Astrocyte (in vitro differentiated cells and primary cell): ENCODE data around the gene CACNA1A.

Source experiments
- EZH2 ChIP-seq: IDR thresholded peaks from 2 replicates; pipeline ENCODE4 v1.6.1; 2012; ENCODE audit warnings: mild to moderate bottlenecking, low read length, inconsistent platforms; ENCODE audit not compliant: insufficient read depth
- TF ChIP-seq, protein P1 (sequence below): IDR thresholded peaks from 2 replicates; pipeline ENCODE4 v1.5.1; 2011; ENCODE audit warnings: low read depth, mild to moderate bottlenecking, inconsistent platforms, low read length, moderate library complexity; ENCODE audit not compliant: insufficient read depth

DNA sequence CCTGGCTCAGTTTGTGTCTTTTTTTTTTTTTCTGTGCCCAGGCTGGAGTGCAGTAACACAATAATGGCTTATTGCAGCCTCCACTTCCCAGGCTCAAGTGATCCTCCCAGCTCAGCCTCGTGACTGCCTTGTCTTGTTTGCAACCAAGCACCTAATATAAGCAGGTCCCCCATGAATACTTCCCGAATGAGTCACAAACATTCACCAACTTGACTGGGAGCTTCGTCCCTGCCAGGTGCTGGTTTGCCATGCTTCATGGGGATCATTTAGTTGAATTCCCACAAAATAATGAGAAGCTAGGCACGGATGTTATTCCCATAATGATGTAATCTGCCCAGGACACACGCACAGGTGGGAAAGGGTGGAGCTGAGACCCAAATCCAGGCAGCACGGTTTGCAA lies 176.5 kb downstream of the CACNA1A start:
- TF ChIP-seq, protein P1, sequence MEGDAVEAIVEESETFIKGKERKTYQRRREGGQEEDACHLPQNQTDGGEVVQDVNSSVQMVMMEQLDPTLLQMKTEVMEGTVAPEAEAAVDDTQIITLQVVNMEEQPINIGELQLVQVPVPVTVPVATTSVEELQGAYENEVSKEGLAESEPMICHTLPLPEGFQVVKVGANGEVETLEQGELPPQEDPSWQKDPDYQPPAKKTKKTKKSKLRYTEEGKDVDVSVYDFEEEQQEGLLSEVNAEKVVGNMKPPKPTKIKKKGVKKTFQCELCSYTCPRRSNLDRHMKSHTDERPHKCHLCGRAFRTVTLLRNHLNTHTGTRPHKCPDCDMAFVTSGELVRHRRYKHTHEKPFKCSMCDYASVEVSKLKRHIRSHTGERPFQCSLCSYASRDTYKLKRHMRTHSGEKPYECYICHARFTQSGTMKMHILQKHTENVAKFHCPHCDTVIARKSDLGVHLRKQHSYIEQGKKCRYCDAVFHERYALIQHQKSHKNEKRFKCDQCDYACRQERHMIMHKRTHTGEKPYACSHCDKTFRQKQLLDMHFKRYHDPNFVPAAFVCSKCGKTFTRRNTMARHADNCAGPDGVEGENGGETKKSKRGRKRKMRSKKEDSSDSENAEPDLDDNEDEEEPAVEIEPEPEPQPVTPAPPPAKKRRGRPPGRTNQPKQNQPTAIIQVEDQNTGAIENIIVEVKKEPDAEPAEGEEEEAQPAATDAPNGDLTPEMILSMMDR = no peak
- TF ChIP-seq EZH2 = no peak
